Femur (tissue), 1 donor: ENCODE results near the gene RASA3.

Experiments
- DNase-seq: peaks from one replicate; pipeline ENCODE4 v3.0.0-alpha.2; 2017

The RASA3 gene

GRCh38 chr13:113945857-113946408 is 186.5 kb downstream of the RASA3 start:
- no peak for DNase-seq

GRCh38 chr13:113943821-113944565 is 188.4 kb downstream of the RASA3 start:
- DNase-seq: no peak

DNA sequence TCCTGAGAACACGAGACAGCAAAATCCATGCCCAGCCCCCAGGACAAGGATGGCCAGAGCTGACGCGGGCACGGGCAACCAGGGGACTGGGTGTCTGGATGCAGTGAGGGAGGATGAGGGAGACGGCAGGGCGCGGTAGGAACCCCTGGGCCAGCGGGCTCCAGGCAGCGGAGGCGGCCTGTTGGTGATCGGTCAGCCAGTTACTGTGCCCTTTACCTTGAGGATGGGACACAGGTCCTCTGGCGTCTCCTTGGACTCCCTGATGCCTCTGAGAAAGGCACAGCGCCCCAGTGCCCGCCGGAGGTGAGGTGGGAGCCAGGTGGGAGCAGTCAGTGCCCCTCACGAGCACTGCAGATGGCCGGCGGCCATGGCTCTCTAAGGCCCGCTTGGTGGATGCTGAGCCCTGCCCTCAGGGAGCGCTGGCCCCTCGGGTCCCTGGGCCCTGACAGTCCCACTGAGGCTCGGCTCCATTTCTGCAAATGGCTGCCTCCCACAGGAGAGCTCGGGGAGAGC is 189.8 kb downstream of the RASA3 start:
- no peak for DNase-seq

GRCh38 chr13:113941571-113942191 is 190.7 kb downstream of the RASA3 start:
- no peak for DNase-seq

- DNase-seq: no peak
Measured at GRCh38 chr13:113939944-113940297, 192.5 kb downstream of the RASA3 start.

DNA sequence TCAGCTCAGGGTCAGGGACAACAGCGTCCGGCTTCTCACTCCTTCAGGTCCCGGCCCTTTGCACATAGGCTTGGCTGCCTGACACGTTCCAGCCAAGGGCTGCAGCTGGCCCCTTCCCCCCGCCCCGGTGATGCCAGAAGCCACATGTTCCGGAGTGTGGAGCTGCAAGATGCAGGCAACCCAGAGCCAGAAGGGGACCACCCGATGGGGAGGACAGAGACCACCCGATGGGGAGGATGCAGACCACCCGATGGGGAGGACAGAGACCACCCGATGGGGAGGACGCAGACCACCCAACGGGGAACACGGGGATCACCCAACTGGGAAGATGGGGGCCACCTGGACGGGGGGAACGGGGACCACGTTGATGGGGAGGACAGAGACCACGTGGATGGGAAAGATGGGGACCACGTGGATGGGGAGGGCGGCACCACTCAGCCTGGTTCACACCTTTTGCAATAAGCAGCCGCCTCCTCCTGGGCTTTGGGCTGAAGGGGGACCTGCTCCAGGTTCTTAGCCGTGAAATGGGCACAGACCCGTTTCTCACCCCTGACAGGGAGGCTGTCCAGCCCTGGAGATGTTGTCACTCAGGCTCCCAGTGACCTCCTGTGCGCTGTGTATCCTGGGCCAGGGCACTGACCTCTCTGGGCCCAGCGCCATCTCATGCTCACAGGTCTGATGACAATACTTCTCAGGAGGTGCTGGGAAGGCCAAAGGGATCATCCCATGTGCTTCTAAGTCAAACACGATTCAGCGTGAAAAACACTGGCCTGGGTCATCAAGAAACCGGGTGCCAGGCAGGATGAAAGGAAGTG is 193.1 kb downstream of the RASA3 start:
- DNase-seq: no peak

DNA sequence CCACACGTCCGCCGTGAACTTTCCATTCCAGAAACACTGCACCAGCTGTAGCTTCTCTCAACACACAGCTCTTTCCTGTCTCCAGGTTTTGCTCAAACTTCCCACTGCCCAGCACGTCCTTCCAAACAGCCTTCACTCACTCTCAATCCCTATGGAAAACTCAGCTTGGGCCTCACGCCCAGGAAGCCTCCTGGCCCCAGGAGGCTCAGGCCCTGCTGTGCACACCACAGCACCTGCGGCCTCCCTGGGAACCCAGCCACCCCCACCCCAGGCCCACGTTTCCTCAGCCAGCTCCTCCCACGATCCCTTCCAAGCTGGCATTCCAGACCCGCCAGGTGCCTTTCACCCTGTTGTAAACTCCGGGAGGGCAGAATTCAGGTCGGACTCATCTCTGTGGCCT is 193.7 kb downstream of the RASA3 start:
- no peak for DNase-seq

DNA sequence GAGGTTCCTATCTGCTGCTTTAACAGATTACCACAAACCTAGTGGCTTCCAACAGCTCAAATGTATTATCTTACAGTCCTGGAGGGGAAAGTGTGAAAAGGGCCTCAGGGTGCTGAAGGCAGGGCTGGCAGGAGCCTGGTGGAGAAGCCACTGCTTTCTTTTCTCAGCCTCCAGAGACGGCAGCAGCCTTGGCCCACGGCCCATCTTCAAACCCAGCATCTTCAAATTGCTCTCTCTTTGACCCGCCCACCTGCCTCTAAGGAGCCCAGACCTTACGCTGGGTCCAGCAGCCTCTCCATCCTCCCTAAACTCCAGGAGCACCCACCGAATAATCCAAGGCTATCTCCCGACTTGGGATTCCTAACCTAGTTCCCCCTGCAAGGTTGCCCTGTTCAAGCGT is 194.2 kb downstream of the RASA3 start:
- DNase-seq: no peak

GRCh38 chr13:113937527-113938180 is 194.8 kb downstream of the RASA3 start:
- no peak for DNase-seq

- DNase-seq: no peak
Measured at GRCh38 chr13:113937073-113937472, 195.3 kb downstream of the RASA3 start.

DNA sequence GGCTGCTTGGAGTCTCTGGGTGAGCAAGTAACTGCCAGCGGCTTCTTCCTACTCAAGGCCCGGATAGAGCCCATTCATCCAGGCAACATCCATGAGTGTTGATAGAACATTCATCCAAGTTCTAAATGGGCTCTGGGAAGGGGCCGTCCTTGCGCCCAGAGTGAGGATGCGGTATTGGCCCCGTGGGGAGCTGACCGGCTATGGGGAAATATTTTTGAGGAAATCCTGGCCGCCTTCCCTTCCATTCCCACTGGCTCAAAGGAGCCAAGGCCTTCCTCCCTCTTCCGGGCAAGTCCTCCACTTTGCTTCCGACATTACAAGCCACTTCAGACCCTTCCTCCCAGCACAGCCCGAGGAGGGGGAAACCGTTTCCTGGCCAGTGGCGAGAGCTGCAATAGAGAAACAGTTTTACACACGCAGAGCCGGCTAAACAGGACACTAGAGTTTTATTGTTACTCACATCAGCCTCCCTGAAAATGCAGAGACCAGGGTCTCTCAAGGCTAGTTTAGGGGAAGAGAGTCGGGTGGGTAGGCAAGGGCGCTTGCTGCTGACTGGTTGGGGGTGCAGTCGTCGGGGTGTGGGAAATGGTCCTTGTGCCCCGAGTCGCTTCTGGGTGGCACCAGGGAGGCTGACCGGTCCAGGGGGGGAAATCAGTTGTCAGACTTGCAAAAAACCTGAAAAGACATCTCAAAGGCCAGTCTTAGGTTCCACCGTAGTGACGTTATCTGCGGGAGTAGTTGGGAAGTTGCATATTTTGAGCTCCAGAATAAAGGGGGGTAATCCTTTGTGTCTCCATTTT is 196.1 kb downstream of the RASA3 start:
- no peak for DNase-seq

GRCh38 chr13:113935001-113935844 is 197.2 kb downstream of the RASA3 start:
- DNase-seq: peak; percentile 73

DNA sequence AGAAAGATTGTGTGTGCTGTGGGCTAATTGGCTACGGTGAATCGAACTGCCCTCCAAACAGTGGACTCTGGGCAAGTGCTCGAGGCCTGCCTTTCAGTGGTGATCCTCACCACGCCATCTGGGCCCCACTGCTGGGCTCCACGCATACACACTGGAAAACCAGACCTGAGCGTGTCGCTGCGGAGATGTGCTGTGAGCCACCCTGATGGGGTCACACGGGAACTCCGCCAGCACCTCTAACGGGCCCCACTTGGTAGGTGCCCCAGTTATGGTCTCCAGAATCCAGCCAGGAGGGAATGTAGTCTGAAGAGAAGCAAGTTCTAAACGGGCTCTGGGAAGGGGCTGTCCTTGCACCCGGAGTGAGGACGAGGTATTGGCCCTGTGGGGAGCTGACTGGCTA is 197.8 kb downstream of the RASA3 start:
- no peak for DNase-seq

DNA sequence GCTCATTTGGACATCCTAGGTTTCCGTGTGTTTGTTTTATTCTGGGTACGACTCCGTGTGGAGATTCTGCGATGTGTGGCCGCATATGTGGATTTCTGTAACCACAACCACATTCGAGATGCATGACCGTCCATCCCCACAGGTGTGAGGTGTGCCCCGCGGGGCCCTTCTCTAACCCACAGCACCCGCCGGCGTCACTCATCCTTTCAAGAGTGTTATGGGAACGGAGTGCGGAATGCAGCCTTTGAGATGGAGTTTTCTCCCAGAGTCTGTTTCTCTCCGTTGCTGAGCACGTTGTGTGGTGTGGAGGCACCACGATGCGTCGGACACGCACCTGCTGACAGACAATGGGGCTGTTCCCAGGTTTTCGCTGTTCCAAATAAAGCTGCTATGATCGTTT is 198.5 kb downstream of the RASA3 start:
- DNase-seq: peak; percentile 9

DNA sequence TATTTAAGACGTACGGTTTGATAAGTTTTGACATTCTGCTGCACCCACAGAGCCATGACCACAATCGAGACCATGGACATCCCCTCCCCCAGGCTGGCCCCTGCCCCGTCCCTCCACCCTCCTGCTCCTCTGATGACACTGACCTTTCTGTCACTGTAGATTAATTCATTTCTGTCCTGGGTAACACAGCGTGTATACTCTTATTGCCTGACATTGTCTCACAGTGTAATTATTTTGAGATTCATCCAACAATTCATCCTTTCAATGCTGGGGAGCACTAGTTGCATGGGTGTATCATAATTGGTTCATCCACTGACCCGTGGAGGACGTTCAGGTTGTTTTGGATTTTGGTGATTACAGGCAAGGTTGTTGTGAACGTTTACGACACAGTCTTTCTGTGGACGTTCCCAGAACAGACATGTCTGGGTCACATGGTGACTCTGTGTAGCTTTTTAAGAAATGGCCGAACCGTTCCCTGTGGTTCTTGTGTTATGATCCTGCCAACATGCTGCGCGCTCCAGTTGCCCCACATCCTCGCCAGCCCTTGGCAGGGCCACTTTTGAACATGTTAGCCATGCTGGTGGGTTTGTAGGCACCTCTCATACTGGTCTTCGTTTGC is 200.5 kb downstream of the RASA3 start:
- peak; percentile 11 for DNase-seq

DNA sequence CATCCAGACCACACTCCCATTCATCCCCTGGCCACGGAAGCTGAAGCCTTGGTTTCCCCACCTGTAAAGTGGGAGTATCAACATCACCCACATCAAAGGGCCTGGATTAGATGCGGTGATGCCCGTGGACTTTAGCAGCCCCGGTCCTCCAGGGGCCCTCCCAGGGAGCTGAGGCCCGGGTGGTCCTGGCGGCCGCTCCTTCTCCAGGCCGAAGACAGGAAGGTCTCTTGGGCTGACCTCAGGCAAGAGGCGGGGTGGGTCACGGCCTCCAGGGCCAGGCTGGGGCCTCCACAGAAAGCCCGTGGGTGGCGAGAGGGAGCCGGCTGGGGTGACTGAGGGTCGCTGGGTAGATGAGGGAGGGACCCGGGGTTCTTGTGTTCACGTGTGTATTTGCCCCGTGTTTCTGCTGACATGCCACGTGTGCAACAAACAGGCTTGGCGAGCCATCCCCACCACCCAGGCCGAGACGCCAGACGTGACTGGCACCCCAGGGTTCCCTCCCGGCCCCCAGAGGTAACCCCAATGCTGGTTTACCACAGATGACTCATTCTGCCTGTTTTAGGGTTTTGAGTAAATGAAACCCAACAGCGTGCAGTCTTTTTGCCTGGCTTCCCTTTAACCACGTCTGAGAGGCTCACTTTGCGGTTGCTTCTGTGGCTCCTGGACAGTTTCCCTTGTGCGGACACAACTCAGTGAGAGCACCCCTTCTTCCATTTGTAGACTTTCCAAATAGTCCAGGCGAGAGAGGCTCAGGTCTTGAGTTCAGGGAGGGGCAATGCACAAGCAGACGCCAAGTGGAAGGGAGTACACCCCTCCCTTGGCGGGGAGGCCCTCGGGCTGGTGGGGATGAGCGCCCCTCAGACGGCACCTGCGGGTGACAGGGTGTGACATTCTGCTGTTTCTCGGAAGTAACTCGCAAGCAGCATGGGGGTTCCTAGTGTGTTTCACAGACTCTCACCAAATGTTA is 201.5 kb downstream of the RASA3 start:
- DNase-seq: peak; percentile 22

- peak; percentile 39 for DNase-seq
Measured at GRCh38 chr13:113929628-113930615, 202.5 kb downstream of the RASA3 start.
